ENCODE measurements around the gene LSAMP.

DNA sequence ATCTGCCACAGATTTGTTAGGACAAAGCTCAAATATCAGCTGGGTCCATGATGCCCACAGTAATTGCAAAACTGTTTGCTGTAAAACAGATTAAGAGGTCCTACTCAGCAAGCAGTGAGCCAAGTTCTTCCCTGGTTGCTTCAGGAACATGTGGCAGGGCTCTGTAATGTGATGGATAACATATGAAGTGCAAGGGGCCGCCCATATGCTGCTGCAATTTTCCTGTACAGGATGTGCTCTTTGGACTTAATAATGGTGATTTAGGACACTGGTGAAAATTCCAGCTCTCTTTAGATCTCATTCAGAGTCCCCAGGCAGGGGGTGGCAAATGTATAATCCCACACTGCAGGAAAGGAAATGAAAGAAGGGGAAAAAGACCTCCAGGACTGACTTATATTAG is 289.4 kb downstream of the LSAMP start:
- no peak for TF ChIP-seq ZNF274 (IDR thresholded peaks at IDR 0.05; ENCODE audit: low read length)
- no peak for TF ChIP-seq ZNF274 (tag by site-specific recombination; IDR thresholded peaks at IDR 0.05; ENCODE audit: borderline replicate concordance)
- TF ChIP-seq, protein P1, sequence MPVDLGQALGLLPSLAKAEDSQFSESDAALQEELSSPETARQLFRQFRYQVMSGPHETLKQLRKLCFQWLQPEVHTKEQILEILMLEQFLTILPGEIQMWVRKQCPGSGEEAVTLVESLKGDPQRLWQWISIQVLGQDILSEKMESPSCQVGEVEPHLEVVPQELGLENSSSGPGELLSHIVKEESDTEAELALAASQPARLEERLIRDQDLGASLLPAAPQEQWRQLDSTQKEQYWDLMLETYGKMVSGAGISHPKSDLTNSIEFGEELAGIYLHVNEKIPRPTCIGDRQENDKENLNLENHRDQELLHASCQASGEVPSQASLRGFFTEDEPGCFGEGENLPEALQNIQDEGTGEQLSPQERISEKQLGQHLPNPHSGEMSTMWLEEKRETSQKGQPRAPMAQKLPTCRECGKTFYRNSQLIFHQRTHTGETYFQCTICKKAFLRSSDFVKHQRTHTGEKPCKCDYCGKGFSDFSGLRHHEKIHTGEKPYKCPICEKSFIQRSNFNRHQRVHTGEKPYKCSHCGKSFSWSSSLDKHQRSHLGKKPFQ (tag by site-specific recombination; IDR thresholded peaks at IDR 0.05): no peak
- no peak for TF ChIP-seq ZNF114 (tag by site-specific recombination; IDR thresholded peaks at IDR 0.05)
- TF ChIP-seq ZNF521 (tag by site-specific recombination; IDR thresholded peaks at IDR 0.05): no peak
- TF ChIP-seq ZNF843 (tag by site-specific recombination; IDR thresholded peaks at IDR 0.05): no peak
